A172 (cell line): ENCODE data around the gene COL21A1. TPM values are rescaled to one million over a fixed set of nuclear protein-coding genes. Genes with fewer than 3 reads are reported as not detected.
"Not testable (repeated sequence)": the region's sequence is repeated elsewhere in the genome, so short reads cannot be mapped to it uniquely, and the experiment has no call there.

ENCODE experiments used
- DNase-seq: peaks from one replicate; pipeline ENCODE4 v3.0.0-alpha.2; 2015; ENCODE audit warnings: low spot score
- total RNA-seq: library from RNA; depleted of rRNA; stranded (reverse); fragments of >200 nt; shearing (Covaris generic); gene quantifications from 2 replicates; pipeline ENCODE4 v1.2.3, GENCODE V29; 2014

The COL21A1 gene
- total RNA-seq, 1 experiment from 2014 or later: not detected

DNA sequence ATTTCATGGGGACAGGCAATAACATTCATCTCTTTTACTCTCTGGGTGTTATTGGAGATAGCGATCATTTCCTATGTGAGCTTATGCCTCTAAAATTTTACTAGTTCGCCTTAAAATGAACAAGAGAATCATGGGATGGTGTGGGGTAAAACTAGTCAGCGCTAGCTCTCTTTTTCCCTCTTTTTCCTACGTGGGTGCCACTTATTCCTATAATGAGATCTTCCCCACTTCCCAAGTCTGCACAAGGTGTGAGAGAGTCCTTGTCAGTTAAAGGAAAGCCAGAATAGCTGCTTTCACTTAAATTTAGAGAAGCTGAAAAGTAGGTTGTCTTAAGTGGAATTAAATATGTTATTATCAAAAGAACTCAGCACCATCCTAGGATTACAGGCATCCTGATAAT, 198.8 kb downstream of the COL21A1 start:
- DNase-seq: no peak

DNA sequence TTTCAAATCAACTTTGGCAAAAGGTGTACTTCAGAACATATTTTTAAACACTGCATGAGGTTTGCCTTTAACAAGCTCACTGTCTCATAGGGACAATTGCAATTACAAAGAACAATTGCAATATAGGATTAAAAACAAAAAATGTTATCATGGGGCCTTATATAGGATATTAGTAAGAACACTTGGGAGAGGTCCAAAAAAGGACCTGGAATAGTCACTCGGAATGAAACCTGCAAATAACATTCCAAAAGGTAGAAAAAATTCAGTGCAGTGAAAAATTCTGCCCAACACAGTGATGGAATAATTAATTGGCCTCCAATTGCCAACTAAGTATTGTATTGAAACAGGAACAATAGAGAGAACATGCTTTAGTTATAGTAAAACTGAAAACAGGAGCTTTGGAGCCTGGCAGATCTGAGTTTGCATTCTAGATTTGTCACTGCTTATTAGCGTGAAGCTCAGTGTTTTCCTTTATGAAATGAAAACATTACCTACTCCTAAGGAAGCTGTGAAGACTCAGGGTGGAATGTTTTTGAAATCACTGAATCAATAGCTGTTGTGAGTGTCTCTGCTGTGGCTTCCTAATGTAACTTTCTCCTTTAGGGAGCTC, 199.3 kb downstream of the COL21A1 start:
- DNase-seq: no peak

GRCh38 chr6:56046576-56046975, 200.8 kb downstream of the COL21A1 start:
- peak; percentile 83 for DNase-seq

GRCh38 chr6:56043761-56044160, 203.6 kb downstream of the COL21A1 start:
- DNase-seq: no peak

DNA sequence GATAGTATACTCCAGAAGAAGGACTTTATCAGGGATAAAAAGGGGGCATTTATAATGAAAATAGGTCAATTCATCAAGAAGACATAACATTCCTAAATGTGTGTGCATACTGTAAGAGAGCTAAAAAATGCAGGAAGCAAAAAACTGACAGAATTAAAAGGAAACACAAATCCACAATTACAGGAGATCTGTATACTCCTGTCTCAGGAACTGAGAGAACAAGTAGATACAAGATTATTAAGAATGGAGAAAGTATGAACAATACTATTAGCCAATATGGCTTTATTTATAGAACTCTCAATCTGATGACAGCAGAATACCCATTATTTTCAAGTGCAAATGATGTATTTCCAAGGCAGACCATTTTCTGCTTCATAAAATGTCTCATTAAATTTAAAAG, 204.3 kb downstream of the COL21A1 start:
- DNase-seq: no peak

DNA sequence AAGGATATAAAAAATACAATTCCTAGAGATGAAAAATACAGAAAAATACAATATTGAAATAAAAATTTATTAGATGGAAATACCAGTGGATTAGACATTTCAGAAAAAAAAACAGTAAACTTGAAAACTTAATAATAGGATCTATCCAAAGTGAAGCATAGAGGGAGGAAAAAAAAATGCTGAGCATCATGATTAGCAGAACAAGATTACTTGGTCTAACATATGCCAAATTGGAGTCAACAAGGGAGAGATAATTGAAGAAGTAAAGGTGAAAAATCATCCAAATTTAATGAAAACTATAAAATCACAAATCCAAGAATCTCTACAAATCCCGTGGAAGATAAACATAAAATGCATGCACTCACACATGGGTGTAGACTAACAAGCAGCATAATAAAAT, 205.8 kb downstream of the COL21A1 start:
- no peak for DNase-seq

- DNase-seq: no peak
These were observed 206.5 kb downstream of the COL21A1 start for GRCh38 chr6:56040889-56041301.

DNA sequence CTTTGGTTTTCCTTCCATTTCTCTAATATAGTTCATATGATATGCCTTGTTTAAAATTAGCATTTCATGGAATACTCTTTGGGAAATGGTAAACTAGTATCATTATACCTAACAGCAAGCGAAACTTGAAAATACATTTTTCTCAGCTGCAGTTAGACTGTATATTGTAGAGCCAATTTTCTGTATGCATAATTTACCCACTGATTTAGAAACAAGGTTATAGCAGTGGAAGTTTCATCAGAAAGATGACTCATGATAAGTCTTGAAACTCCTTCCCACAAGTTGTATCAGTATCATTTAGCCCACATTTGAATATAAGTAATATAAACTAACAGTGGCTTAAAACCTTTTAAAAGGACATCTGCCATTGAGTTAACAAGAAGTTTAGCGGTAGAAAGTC, 207.2 kb downstream of the COL21A1 start:
- no peak for DNase-seq

- DNase-seq: no peak
These were observed 208.6 kb downstream of the COL21A1 start for GRCh38 chr6:56038764-56039163.

- no peak for DNase-seq
These were observed 209.8 kb downstream of the COL21A1 start for GRCh38 chr6:56037601-56038000.

DNA sequence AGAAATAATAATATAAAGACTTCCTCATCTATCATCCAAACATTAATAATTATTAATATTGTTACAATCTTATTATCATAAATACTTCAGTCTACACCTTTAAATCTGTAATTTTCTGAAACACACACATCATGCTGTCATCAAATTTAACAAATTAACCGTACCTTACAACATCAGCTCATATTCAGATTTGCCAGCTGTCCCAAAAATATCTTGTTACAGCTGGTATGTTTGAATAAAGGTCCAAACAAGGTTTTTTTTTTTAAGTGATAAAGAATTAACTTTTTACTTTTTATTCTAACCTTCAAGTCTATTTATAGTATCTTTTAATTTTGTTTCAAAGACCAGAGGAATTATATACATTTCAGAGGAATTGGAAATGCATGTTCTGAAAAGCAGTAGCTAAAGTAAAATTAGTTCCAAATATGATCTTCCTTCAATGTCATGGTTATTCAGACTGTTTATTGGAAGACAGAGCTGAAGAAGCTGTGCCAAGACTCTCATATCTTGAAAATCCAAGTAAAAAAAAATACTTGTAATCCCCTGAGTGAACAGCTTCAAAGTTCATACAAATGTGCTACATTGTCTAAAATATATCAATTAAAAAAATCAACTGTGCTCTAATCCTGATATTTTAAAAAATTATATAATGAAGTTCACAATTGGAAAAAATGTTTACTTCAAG, 210.3 kb downstream of the COL21A1 start:
- no peak for DNase-seq

DNA sequence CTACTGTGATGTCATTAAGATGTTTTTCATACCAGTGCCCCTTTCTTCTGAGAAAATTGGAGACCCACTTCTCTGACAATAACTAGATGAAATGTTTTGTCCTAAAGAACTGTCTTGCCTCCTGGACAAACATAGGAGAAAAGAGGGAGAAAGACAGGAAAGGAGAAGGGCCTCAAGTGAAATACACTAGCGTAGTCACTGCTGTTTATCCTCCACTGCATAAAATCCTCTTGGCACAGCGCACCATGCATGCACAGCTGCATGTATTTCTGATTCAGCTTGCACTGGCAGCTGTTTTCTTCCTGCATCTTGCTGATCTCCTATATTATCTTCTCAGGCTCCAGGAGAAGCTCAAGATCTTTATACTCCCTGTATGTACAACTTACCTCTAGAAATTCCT, 214.0 kb downstream of the COL21A1 start:
- no peak for DNase-seq

DNA sequence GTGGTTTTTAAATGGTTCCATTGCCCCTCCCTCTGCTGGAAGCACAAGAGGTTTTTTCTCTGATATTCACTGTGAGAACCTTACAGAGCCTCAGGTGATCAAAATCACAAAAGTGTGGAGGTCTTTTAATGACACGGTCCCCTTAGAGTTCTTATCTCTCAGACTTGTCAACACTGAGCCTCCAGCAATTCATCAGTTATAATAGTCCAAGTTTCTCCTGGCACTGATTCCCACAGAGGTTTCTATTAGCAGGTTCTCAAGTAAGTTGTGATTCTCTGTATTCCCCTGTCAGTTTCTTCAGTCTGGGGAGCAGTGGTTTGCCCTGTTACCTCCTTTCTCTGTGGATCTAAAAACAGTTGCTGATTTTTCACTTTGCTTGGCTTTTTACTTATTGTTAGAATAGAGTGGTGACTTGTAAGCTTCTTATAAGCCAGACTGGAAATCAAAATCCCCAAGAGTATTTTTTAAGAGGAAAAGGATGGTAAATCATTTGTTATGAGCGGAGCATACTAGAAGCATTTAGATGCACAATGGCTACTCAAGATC, 214.6 kb downstream of the COL21A1 start:
- DNase-seq: no peak

DNA sequence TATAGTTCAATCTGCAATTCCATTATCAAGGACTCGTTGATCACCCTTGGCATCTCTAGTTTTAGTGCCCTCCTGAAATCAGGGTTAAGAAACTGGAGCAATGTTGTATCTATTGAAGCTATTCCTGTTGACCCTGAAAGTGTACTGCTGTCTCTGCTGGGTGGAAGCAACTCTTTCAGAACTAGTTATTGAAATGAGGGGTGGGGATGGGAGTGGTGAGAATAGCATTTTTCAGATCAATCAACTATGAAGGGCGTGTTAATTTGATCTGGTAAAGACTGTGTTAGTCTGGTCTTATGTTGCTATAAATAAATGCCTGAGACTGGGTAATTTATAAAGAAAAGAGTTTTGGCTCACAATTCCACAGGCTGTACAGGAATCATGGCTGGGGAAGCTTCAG, 219.5 kb downstream of the COL21A1 start:
- no peak for DNase-seq

- DNase-seq: peak; percentile 18
These were observed 220.8 kb downstream of the COL21A1 start for GRCh38 chr6:56026455-56027180.

GRCh38 chr6:56025795-56026194, 221.6 kb downstream of the COL21A1 start:
- DNase-seq: no peak

DNA sequence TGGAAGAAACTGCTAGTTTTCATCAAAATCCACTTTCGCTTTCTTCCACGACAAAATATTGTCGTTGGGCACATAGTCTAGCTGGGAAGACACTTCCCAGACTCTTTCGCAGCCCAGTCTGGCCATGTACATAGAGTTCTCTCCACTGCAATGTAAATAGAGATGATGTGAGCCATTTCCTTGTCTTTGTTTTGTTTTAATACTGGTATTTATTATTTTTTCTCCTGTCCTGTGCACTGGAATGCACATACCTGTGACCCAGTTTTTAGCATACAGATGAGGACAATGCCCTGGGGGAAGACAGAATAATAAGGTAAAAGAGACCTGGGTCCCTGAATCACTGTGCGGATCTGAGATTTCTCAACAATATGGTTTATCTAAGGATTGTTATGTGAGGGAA, 222.4 kb downstream of the COL21A1 start:
- no peak for DNase-seq

DNA sequence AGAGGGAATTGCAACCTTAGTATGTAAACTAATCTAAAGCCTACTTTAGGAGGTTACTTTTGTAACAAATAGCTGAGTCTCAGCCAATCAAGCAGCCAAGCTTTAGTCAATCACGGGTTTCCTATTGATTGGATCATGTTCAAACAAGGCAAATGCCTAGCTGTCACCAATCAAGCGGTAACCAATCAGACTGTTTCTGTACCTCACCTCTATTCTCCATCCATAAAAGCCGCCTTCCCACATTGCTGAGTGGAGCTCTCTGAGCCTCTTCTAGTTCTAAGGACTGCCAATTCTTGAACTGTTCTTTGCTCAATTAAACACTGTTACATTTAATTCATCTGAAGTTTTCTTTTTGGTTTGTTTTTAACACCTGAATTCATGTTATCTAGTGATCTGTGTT, 223.6 kb downstream of the COL21A1 start:
- DNase-seq: no peak

DNA sequence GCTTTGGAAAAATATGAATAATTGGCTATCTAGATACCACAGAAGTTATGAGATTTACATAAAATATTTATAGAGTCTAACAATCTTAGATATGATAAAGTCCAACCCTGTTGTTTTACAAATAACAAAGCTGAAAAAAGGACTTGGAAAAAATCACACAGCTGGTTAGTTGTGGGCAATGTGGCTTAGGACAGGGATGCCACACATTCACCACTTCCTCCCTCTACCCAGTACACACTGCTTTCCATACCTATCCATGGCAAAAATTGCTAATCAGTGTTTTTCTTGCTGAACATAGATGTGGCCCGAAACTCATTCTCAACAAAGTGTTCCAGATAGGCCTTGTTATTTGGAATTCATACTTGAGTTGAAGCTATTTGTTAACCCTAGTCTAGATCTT, 224.7 kb downstream of the COL21A1 start:
- no peak for DNase-seq

DNA sequence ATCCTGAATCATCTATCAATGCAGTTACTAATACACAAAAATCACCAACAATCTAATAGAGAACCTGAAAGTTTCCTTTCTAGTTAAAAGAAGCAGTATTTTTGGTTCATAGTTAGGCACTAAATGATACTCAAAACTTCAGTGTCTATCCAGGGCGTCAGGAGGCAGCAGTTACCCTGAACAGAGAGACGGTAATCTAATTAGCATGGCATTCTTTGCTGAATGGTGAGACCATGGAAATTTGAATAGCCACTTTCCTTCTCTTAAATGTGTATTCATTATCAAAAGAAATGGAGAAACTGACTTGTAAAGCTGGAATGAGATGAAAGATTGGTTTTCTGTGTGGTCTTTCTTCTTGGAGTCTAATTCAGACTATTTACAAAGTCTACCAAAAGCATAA, 225.4 kb downstream of the COL21A1 start:
- DNase-seq: no peak

GRCh38 chr6:56019973-56020372, 227.4 kb downstream of the COL21A1 start:
- no peak for DNase-seq

DNA sequence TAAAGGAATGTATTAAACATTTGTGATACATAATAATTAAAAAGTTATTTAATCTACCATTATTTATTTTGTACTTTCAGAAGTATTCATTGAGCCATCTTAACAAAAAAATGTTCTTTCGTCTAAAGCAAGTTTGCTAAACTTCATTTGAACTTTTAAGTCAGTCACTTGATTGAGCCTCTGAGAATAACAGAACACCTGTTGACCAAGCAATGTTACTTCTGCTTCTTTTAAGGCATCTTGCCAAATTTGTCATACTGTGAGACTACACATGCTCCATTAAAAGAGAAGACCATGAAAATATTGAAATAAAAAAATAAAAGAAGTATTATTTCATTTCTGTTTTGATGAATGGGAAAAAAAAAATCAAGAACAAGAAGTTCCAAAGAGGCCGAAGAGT, 230.2 kb downstream of the COL21A1 start:
- DNase-seq: no peak

GRCh38 chr6:56014039-56014438, 233.3 kb downstream of the COL21A1 start:
- DNase-seq: not testable (repeated sequence)
